ENCODE measurements around the gene CDC14C.

CDC14C gene

GRCh38 chr7:48976253-48976652, 51.9 kb downstream of the CDC14C start:
- no peak for DNase-seq (ENCODE audit: low spot score)

- no peak for DNase-seq (ENCODE audit: low spot score)
Observed at GRCh38 chr7:48976850-48977249, 52.5 kb downstream of the CDC14C start.

All from activated CD4-positive, alpha-beta T cell treated with anti-CD3 and anti-CD28 coated beads, Interleukin-2, Interleukin-4, amounts not matched to agents 100 ng/mL and 50 ng/mL, durations not matched to agents 16 hours and 8 hours (primary cell).